Epithelial cell of proximal tubule (primary cell): ENCODE measurements around the gene RBM48. TPM values are rescaled to one million over a fixed set of nuclear protein-coding genes. Genes with fewer than 3 reads are reported as not detected.

ENCODE experiments used
- DNase-seq: peaks from one replicate; pipeline ENCODE4 v3.0.0-alpha.2; 2011; ENCODE audit warnings: low read depth
- H3K4me3 ChIP-seq: 2 replicates; pipeline ENCODE4 v1.5.1; 2011; ENCODE audit warnings: low read depth, mild to moderate bottlenecking, low read length
- CTCF ChIP-seq: conservative IDR thresholded peaks from 2 replicates; pipeline ENCODE4 v1.5.1; 2012; ENCODE audit warnings: low read depth, mild to moderate bottlenecking, low read length
- total RNA-seq: library from RNA; depleted of rRNA; stranded (reverse); fragments of >200 nt; gene quantifications from 2 replicates; pipeline ENCODE4 v1.2.3, GENCODE V29; 2015

Gene RBM48
- total RNA-seq, 1 donor from 2014 or later, result 6.6 TPM

GRCh38 chr7:92546856-92547497 is 18.4 kb downstream of the RBM48 start:
- no peak for TF ChIP-seq CTCF
- no peak overlapping the region for H3K4me3 ChIP-seq
- DNase-seq, result no peak

- H3K4me3 ChIP-seq, result no peak overlapping the region
- no peak for DNase-seq
- no peak for TF ChIP-seq CTCF
These were observed 19.0 kb downstream of the RBM48 start for GRCh38 chr7:92547579-92547978.

GRCh38 chr7:92550194-92550593 is 21.6 kb downstream of the RBM48 start:
- DNase-seq, result no peak

GRCh38 chr7:92557249-92557648 is 28.7 kb downstream of the RBM48 start:
- TF ChIP-seq CTCF, result no peak
- no peak overlapping the region for H3K4me3 ChIP-seq
- DNase-seq, result no peak

More at GRCh38 chr7:92550194-92550593, 21.6 kb downstream of the RBM48 start:
- no peak overlapping the region for H3K4me3 ChIP-seq
- TF ChIP-seq CTCF, result no peak

GRCh38 chr7:92557808-92558362 is 29.3 kb downstream of the RBM48 start:
- no peak for DNase-seq
- no peak for TF ChIP-seq CTCF
- H3K4me3 ChIP-seq, result no peak overlapping the region

GRCh38 chr7:92560602-92561001 is 32.0 kb downstream of the RBM48 start:
- no peak for DNase-seq
- no peak overlapping the region for H3K4me3 ChIP-seq
- no peak for TF ChIP-seq CTCF

- H3K4me3 ChIP-seq, result no peak overlapping the region
- no peak for TF ChIP-seq CTCF
- no peak for DNase-seq
These were observed 34.8 kb downstream of the RBM48 start for GRCh38 chr7:92563345-92563744.
